Ishikawa (cell line): ENCODE measurements around the gene ARHGAP5.

Experiments used
- CEBPB ChIP-seq: IDR thresholded peaks from 2 replicates; pipeline ENCODE4 v1.6.1; 2012
- CREB1 ChIP-seq: IDR thresholded peaks from 2 replicates; pipeline ENCODE4 v1.6.1; 2012; ENCODE audit warnings: low read depth
- EGR1 ChIP-seq: IDR thresholded peaks from 2 replicates; pipeline ENCODE4 v1.6.1; 2012
- EP300 ChIP-seq: IDR thresholded peaks from 2 replicates; pipeline ENCODE4 v1.6.1; 2012; ENCODE audit warnings: borderline replicate concordance
- FOXM1 ChIP-seq: IDR thresholded peaks from 2 replicates; pipeline ENCODE4 v1.6.1; 2012; ENCODE audit warnings: low read depth, borderline replicate concordance
- NFIC ChIP-seq: IDR thresholded peaks from 2 replicates; pipeline ENCODE4 v1.6.1; 2012
- RAD21 ChIP-seq: IDR thresholded peaks from 2 replicates; pipeline ENCODE4 v1.6.1; 2012; ENCODE audit warnings: low read depth
- REST ChIP-seq: IDR thresholded peaks from 2 replicates; pipeline ENCODE4 v1.6.1; 2012; ENCODE audit warnings: low read depth, mild to moderate bottlenecking
- TAF1 ChIP-seq: IDR thresholded peaks from 2 replicates; pipeline ENCODE4 v1.6.1; 2012; ENCODE audit warnings: low read depth, mild to moderate bottlenecking
- TCF12 ChIP-seq: IDR thresholded peaks from 2 replicates; pipeline ENCODE4 v1.6.1; 2012; ENCODE audit warnings: low read depth
- TEAD4 ChIP-seq: IDR thresholded peaks from 2 replicates; pipeline ENCODE4 v1.6.1; 2012
- YY1 ChIP-seq: IDR thresholded peaks from 2 replicates; pipeline ENCODE4 v1.6.1; 2012; ENCODE audit warnings: low read depth
- ZBTB7A ChIP-seq: IDR thresholded peaks from 2 replicates; pipeline ENCODE4 v1.6.1; 2012; ENCODE audit warnings: low read depth
- TF ChIP-seq, protein P1 (sequence below): IDR thresholded peaks from 2 replicates; pipeline ENCODE4 v1.6.1; 2012
- TF ChIP-seq, protein P2 (sequence below): IDR thresholded peaks from 2 replicates; pipeline ENCODE4 v1.6.1; 2012

Gene ARHGAP5

GRCh38 chr14:32104803-32105202 is 27.7 kb downstream of the ARHGAP5 start:
- no peak for TF ChIP-seq YY1
- no peak for TF ChIP-seq TAF1
- no peak for TF ChIP-seq ZBTB7A
- TF ChIP-seq, protein P1, sequence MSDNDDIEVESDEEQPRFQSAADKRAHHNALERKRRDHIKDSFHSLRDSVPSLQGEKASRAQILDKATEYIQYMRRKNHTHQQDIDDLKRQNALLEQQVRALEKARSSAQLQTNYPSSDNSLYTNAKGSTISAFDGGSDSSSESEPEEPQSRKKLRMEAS, result no peak
- TF ChIP-seq, protein P2, sequence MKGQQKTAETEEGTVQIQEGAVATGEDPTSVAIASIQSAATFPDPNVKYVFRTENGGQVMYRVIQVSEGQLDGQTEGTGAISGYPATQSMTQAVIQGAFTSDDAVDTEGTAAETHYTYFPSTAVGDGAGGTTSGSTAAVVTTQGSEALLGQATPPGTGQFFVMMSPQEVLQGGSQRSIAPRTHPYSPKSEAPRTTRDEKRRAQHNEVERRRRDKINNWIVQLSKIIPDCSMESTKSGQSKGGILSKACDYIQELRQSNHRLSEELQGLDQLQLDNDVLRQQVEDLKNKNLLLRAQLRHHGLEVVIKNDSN, result no peak
- TF ChIP-seq RAD21, result no peak
- TF ChIP-seq EP300, result no peak
- no peak for TF ChIP-seq CEBPB
- no peak for TF ChIP-seq REST
- no peak for TF ChIP-seq CREB1
- no peak for TF ChIP-seq NFIC
- no peak for TF ChIP-seq FOXM1
- no peak for TF ChIP-seq TCF12
- no peak for TF ChIP-seq TEAD4

GRCh38 chr14:32109676-32110547 is 32.8 kb downstream of the ARHGAP5 start:
- no peak for TF ChIP-seq TAF1

- TF ChIP-seq, protein P2, result no peak
- no peak for TF ChIP-seq YY1
- no peak for TF ChIP-seq CREB1
- TF ChIP-seq TEAD4, result no peak
Observed at GRCh38 chr14:32110548-32110896, 33.4 kb downstream of the ARHGAP5 start.

DNA sequence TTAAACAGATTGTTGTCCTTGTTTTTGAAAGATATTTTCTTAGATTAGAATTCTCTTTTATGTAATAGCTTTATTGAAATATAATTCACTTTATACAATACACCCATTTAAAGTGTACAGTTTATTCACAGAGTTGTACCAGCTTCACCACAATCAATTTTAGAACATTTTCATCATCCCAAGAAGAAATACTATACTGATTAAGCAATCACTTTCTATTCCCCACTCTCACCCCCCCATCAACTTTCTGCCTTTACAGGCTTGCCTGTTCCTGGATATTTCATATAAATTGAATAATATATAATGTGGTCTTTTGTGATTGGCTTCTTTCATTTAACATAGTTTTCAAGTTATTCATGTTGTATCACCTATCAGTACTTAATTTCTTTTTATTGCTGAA is 44.4 kb downstream of the ARHGAP5 start:
- no peak for TF ChIP-seq YY1
- no peak for TF ChIP-seq TCF12
- TF ChIP-seq FOXM1, result no peak
- TF ChIP-seq, protein P2, result no peak
- no peak for TF ChIP-seq NFIC
- no peak for TF ChIP-seq EP300
- no peak for TF ChIP-seq REST
- TF ChIP-seq, protein P1, result no peak
- TF ChIP-seq TEAD4, result no peak
- TF ChIP-seq RAD21, result no peak
- no peak for TF ChIP-seq CEBPB
- no peak for TF ChIP-seq TAF1
- no peak for TF ChIP-seq EGR1
- TF ChIP-seq ZBTB7A, result no peak
- no peak for TF ChIP-seq CREB1

DNA sequence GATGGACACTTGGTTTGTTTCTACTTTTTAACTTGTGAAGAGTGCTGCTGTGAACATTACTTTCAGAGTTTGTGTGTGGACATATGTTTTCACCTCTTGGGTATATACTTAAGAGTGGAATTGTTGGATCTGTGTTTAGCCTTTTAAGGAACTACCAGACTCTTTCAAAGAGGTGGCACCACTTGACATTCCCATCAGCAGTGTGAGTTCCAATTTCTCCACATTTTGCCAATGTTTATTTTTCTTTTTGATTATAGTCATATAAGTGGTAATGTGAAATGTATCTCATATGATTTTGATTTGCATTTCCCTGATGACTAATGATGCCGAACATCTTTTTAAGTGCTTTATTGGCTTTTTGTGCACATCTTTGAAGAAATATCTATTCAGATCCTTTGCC is 44.8 kb downstream of the ARHGAP5 start:
- TF ChIP-seq FOXM1 (no peak), CEBPB (no peak), EP300 (no peak), RAD21 (no peak), TAF1 (no peak), NFIC (no peak), YY1 (no peak), TCF12 (no peak), REST (no peak), TEAD4 (no peak), ZBTB7A (no peak), CREB1 (no peak), EGR1 (no peak)
- TF ChIP-seq, protein P1, result no peak
- TF ChIP-seq, protein P2, result no peak
